ENCODE results near the gene WWOX.

DNA sequence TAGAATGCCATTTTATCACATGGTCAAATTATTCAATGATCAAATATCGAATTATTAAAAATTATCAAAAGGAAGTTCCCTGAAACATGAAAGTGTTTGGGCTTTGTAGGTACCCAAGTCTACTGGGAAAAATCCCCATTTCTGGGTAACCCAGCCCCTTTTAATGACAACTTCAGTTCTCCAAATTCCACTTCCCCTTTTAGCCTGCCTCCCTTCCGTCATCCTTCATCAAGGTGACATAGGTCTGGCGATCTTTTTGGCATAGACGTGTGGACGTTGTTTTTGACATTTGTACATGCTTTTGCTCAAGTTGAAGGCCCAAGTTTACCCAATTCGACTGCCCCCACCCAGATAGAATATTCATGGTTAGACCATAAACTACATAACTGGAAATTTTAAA, 840.1 kb downstream of the WWOX start:
- TF ChIP-seq, protein P1, sequence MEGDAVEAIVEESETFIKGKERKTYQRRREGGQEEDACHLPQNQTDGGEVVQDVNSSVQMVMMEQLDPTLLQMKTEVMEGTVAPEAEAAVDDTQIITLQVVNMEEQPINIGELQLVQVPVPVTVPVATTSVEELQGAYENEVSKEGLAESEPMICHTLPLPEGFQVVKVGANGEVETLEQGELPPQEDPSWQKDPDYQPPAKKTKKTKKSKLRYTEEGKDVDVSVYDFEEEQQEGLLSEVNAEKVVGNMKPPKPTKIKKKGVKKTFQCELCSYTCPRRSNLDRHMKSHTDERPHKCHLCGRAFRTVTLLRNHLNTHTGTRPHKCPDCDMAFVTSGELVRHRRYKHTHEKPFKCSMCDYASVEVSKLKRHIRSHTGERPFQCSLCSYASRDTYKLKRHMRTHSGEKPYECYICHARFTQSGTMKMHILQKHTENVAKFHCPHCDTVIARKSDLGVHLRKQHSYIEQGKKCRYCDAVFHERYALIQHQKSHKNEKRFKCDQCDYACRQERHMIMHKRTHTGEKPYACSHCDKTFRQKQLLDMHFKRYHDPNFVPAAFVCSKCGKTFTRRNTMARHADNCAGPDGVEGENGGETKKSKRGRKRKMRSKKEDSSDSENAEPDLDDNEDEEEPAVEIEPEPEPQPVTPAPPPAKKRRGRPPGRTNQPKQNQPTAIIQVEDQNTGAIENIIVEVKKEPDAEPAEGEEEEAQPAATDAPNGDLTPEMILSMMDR (IDR thresholded peaks at IDR 0.05; ENCODE audit: poor library complexity) = no peak
- no peak for TF ChIP-seq EZH2 (IDR thresholded peaks at IDR 0.05; ENCODE audit: borderline replicate concordance)

All from hepatocyte (in vitro differentiated cells).